Ishikawa (cell line): ENCODE data around the gene APOBEC3H.
A peak's percentile ranks its signal among the peaks of the same experiment; 100 is the strongest.

Experiments used
- CEBPB ChIP-seq: IDR thresholded peaks from 2 replicates; pipeline ENCODE4 v1.6.1; 2012
- CREB1 ChIP-seq: IDR thresholded peaks from 2 replicates; pipeline ENCODE4 v1.6.1; 2012; ENCODE audit warnings: low read depth
- EGR1 ChIP-seq: IDR thresholded peaks from 2 replicates; pipeline ENCODE4 v1.6.1; 2012
- EP300 ChIP-seq: IDR thresholded peaks from 2 replicates; pipeline ENCODE4 v1.6.1; 2012; ENCODE audit warnings: borderline replicate concordance
- FOXM1 ChIP-seq: IDR thresholded peaks from 2 replicates; pipeline ENCODE4 v1.6.1; 2012; ENCODE audit warnings: low read depth, borderline replicate concordance
- MAX ChIP-seq: IDR thresholded peaks from 2 replicates; pipeline ENCODE4 v1.6.1; 2012
- NFIC ChIP-seq: IDR thresholded peaks from 2 replicates; pipeline ENCODE4 v1.6.1; 2012
- RAD21 ChIP-seq: IDR thresholded peaks from 2 replicates; pipeline ENCODE4 v1.6.1; 2012; ENCODE audit warnings: low read depth
- TAF1 ChIP-seq: IDR thresholded peaks from 2 replicates; pipeline ENCODE4 v1.6.1; 2012; ENCODE audit warnings: low read depth, mild to moderate bottlenecking
- TCF12 ChIP-seq: IDR thresholded peaks from 2 replicates; pipeline ENCODE4 v1.6.1; 2012; ENCODE audit warnings: low read depth
- TEAD4 ChIP-seq: IDR thresholded peaks from 2 replicates; pipeline ENCODE4 v1.6.1; 2012
- USF1 ChIP-seq: IDR thresholded peaks from 2 replicates; pipeline ENCODE4 v1.6.1; 2012
- YY1 ChIP-seq: IDR thresholded peaks from 2 replicates; pipeline ENCODE4 v1.6.1; 2012; ENCODE audit warnings: low read depth
- ZBTB7A ChIP-seq: IDR thresholded peaks from 2 replicates; pipeline ENCODE4 v1.6.1; 2012; ENCODE audit warnings: low read depth
- TF ChIP-seq, protein P1 (sequence below): IDR thresholded peaks from 2 replicates; pipeline ENCODE4 v1.6.1; 2012; ENCODE audit warnings: low read depth, mild to moderate bottlenecking

APOBEC3H gene

DNA sequence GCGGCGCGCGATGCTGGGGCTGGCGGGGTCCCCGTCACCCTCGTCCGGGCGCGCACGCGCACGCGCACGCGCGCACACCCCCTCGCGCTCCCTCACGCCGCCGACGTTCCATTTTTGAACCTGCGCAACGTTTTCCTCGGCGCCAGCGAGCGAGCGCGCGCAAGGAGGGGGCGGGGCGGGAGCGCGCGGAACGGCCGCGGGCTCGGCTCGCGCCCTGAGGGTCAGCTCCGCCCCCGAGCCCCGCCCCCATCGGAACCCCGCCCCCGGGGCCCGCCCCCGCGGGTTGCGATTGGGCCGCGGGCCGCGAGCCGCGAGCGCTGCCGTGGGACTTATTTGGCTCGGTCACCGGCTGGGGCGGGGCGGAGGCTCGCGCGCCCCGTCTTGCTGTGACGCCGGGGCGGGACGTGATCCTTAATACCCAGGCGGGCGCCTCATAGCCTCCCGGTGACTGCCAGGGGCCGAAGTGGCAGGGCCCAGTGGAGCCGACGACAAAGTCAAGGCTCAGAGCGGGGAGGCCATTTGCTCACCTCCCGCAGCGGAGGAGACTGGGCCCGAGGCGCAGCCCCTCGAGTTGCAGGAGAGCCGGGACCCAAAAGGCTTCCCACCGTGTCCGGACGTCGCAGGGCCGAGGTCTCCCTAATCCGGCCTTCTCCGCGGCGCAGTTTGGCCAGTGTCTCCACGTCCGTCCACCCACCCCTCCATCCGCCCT, 55.6 kb downstream of the APOBEC3H start, which contains the start of gene CBX7:
CBX7 (minus strand) TSS at position 170 of the 709 bp plus-strand sequence. CDS start 236 bp downstream, outside the sequence.
- TF ChIP-seq FOXM1 (no peak), TAF1 (peak; percentile 34; the same call in 1 of the 2 replicates), NFIC (peak; percentile 49), TCF12 (0 out of 2 replicates have a peak, but pooled peaks have one; percentile 36), MAX (peak; percentile 84), CEBPB (no peak), EGR1 (peak; percentile 33; the same call in 1 of the 2 replicates), CREB1 (0 out of 2 replicates have a peak, but pooled peaks have one; percentile 26)

- TF ChIP-seq TAF1 (no peak), EP300 (no peak), YY1 (no peak), TEAD4 (no peak), TCF12 (no peak), RAD21 (no peak), CREB1 (no peak), FOXM1 (no peak), ZBTB7A (no peak), MAX (no peak), USF1 (no peak)
- TF ChIP-seq, protein P1, sequence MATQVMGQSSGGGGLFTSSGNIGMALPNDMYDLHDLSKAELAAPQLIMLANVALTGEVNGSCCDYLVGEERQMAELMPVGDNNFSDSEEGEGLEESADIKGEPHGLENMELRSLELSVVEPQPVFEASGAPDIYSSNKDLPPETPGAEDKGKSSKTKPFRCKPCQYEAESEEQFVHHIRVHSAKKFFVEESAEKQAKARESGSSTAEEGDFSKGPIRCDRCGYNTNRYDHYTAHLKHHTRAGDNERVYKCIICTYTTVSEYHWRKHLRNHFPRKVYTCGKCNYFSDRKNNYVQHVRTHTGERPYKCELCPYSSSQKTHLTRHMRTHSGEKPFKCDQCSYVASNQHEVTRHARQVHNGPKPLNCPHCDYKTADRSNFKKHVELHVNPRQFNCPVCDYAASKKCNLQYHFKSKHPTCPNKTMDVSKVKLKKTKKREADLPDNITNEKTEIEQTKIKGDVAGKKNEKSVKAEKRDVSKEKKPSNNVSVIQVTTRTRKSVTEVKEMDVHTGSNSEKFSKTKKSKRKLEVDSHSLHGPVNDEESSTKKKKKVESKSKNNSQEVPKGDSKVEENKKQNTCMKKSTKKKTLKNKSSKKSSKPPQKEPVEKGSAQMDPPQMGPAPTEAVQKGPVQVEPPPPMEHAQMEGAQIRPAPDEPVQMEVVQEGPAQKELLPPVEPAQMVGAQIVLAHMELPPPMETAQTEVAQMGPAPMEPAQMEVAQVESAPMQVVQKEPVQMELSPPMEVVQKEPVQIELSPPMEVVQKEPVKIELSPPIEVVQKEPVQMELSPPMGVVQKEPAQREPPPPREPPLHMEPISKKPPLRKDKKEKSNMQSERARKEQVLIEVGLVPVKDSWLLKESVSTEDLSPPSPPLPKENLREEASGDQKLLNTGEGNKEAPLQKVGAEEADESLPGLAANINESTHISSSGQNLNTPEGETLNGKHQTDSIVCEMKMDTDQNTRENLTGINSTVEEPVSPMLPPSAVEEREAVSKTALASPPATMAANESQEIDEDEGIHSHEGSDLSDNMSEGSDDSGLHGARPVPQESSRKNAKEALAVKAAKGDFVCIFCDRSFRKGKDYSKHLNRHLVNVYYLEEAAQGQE: no peak
Observed at GRCh38 chr22:39153220-39153717, 56.2 kb downstream of the APOBEC3H start.
